Colonic mucosa (tissue), 4 donors: ENCODE data around the gene VWA8. TPM values are rescaled to one million over a fixed set of nuclear protein-coding genes. Genes with fewer than 3 reads are reported as not detected.

ENCODE experiments used
- DNase-seq: peaks from one replicate; pipeline ENCODE4 v3.0.0-alpha.2; 2020
- H3K27ac ChIP-seq: fragments of 200-600 bp; one replicate; pipeline ENCODE4 v1.8.0; 2021
- H3K27me3 ChIP-seq: fragments of 200-600 bp; one replicate; pipeline ENCODE4 v1.8.0; 2021
- H3K36me3 ChIP-seq: fragments of 200-600 bp; one replicate; pipeline ENCODE4 v1.8.0; 2021
- H3K4me1 ChIP-seq: fragments of 200-600 bp; one replicate; pipeline ENCODE4 v1.8.0; 2021; ENCODE audit warnings: mild to moderate bottlenecking
- H3K4me3 ChIP-seq: fragments of 200-600 bp; one replicate; pipeline ENCODE4 v1.8.0; 2021
- H3K9ac ChIP-seq, 2 donors: one replicate each; pipeline ENCODE4 v1.7.0; 2013; ENCODE audit warnings: control low read depth in 2 of 2, low read depth in 2 of 2, low read length in 2 of 2
- H3K9me3 ChIP-seq: fragments of 200-600 bp; one replicate; pipeline ENCODE4 v1.8.0; 2021
- intact Hi-C: fragments of 100-400 bp; cut with DNase I; formaldehyde crosslinking; loops from one replicate; pipeline ENCODE4 v1.14.1; 2022
- total RNA-seq, 2 donors: library from RNA; stranded (reverse); fragmentation: NEBNext Ultra II Directional in 1 of 2; extraction: Animal tissue kit (Norgen Biotek cat#: 25700) in 1 of 2; gene quantifications; one replicate each; pipeline ENCODE4 v1.2.1, GENCODE V29; 2021
- TF ChIP-seq, protein P1 (sequence below): fragments of 200-600 bp; IDR thresholded peaks from one replicate; pipeline ENCODE4 v1.8.0; 2022; ENCODE audit warnings: antibody characterized with exemption, mild to moderate bottlenecking
- donor health status: healthy.
- donor health status: DM: no; HTN: no; CAD: no.
- donor health status: DM: no; HTN: no; CAD: no.

Gene VWA8
- total RNA-seq, 2 donors from 2014 or later, result 23.8 to 31.8 TPM

DNA sequence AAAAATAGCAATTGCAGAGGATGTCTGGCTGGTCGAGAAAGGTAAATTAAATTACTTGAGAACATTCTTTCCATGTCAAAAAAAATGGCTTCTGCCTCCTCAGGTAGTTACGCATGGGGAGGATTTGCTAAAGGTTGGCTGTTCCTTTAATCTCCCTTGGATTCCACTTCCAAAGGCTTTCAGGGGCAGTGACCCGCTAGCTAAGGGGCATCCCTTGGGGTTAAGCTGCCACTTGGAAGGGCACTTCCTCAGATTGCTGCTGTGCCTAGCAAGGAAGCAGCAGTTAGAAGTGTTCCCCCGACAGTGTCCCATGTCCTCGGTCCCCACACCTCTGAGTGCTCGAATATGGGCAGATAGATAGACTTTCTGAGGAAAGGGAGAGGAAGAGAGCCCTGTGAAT, 395.1 kb downstream of the VWA8 start:
- TF ChIP-seq, protein P1, sequence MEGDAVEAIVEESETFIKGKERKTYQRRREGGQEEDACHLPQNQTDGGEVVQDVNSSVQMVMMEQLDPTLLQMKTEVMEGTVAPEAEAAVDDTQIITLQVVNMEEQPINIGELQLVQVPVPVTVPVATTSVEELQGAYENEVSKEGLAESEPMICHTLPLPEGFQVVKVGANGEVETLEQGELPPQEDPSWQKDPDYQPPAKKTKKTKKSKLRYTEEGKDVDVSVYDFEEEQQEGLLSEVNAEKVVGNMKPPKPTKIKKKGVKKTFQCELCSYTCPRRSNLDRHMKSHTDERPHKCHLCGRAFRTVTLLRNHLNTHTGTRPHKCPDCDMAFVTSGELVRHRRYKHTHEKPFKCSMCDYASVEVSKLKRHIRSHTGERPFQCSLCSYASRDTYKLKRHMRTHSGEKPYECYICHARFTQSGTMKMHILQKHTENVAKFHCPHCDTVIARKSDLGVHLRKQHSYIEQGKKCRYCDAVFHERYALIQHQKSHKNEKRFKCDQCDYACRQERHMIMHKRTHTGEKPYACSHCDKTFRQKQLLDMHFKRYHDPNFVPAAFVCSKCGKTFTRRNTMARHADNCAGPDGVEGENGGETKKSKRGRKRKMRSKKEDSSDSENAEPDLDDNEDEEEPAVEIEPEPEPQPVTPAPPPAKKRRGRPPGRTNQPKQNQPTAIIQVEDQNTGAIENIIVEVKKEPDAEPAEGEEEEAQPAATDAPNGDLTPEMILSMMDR, result no peak
- Histone ChIP-seq H3K4me1 (peaks cover 7% of the 10 kb centered on the region), H3K27me3 (no peaks in the 10 kb centered on the region), H3K4me3 (no peak overlapping the region), H3K9ac (no peak overlapping the region), H3K36me3 (no peaks in the 10 kb centered on the region), H3K27ac (no peak overlapping the region), H3K9me3 (no peaks in the 10 kb centered on the region)
- intact Hi-C loops, result no loop called here
- DNase-seq, result no peak

DNA sequence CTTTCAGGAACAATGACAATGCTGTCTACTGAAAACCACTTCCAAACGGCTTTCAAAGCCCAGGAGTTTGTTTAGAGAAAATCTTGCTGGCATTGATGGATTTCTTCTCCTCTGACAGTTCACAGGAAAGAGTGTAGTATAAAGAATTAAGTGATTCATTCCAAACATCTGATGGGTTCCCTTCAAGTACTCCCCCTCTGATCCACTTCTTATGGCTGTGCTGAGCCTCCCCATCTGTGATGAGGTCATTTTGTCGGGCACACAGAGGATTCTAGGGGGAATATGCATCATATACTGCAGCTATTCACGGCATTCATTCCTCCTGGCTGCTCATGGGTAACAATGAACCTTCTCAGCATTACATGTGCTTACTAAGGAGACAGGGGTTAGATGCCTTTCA, 395.7 kb downstream of the VWA8 start:
- H3K9me3 ChIP-seq, result no peaks in the 10 kb centered on the region
- TF ChIP-seq, protein P1, result no peak
- no peak for DNase-seq
- intact Hi-C loops, result no loop called here
- H3K27me3 ChIP-seq, result no peaks in the 10 kb centered on the region
- H3K4me3 ChIP-seq, result no peak overlapping the region
- no peak overlapping the region for H3K27ac ChIP-seq
- H3K9ac ChIP-seq, result no peak overlapping the region
- H3K36me3 ChIP-seq, result no peaks in the 10 kb centered on the region
- H3K4me1 ChIP-seq, result peaks cover 7% of the 10 kb centered on the region

DNA sequence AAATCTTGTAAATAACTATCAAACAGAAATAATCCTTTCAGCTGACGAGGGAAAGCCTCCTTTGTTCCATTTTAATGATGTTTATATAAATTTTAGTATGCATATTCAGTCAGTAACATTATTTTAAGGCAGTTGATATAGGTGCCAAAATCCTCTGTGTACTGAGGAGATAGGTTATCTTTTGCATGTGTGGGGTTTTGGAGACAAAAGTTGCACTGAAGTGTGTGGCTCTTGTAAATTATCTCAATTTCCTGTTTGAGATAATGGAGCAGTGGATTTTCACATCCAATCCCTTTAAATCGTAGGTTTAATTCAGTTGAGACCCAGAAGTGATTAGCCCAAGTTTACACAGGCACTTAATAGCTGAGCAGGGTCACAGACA, 396.9 kb downstream of the VWA8 start:
- Histone ChIP-seq H3K4me3 (no peak overlapping the region), H3K9ac (no peak overlapping the region), H3K27ac (no peak overlapping the region), H3K27me3 (no peaks in the 10 kb centered on the region), H3K4me1 (peaks cover 7% of the 10 kb centered on the region), H3K9me3 (no peaks in the 10 kb centered on the region), H3K36me3 (no peaks in the 10 kb centered on the region)
- intact Hi-C loops, result no loop called here
- TF ChIP-seq, protein P1, result no peak
- no peak for DNase-seq

DNA sequence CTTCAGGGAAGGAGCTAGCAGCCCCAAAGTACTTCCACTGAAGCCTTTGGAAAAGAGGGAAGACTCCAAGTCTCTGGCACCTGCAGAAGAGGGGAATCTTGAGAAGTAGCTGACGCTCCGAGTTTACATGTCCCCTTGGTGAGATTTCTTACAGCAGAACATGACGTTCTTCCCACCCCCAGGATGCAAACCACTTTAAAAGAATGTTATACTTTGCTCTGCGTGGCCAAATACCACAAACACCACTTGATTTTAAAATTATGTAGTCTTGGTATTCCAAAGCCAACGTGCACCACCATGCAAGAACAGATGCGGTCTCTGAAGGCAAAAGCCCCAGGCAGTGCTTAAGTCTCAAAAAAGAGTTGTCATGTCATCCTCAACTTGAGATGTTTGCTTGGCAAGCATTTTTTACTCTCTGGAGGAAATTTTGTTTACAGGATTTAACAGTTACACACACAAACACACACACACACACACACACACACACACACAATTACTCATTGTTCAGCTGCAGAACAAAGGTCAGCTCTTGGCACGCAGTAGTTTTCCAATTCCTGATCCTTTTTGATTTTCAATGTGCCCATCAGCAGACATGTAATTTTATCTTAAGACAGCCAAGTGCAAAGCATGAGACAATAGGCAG, 397.4 kb downstream of the VWA8 start:
- Histone ChIP-seq H3K27me3 (no peaks in the 10 kb centered on the region), H3K27ac (no peak overlapping the region), H3K9ac (no peak overlapping the region), H3K9me3 (no peaks in the 10 kb centered on the region), H3K36me3 (no peaks in the 10 kb centered on the region), H3K4me1 (peaks cover 7% of the 10 kb centered on the region), H3K4me3 (no peak overlapping the region)
- intact Hi-C loops, result no loop called here
- TF ChIP-seq, protein P1, result no peak
- DNase-seq, result no peak

DNA sequence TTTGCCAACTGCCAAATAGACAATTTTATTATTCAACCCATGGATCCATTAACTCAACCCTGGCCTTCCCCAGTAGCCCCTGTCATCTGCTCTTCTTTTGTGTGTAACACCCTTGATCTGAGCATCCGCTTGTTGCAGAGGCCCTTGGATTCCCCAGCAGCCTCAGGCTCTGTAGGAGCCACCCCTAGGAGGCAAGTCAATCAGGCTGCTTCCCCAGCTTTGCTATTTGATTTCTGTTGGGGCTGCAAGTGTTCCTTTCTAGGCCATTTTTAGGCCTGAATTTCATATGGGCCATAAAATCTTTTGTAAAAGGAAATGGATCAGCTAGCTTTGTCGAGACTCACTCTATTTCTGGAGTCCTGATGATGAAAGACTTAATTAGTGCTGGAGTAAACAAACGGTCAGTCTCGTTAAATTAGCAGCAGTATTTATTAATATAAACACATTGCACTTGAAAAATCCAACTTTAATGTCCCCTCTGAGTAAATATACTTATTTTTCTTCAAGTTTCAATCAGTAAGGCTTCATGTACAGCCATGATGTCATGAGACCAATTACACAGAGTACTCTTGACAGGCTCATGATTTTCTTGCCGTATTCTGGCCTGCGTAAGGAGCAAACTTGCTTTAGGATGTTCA, 398.2 kb downstream of the VWA8 start:
- TF ChIP-seq, protein P1, result no peak
- H3K27me3 ChIP-seq, result no peaks in the 10 kb centered on the region

More for the DNA sequence above, 398.2 kb downstream of the VWA8 start:
- Histone ChIP-seq H3K4me1 (peaks cover 7% of the 10 kb centered on the region), H3K27ac (no peak overlapping the region), H3K4me3 (no peak overlapping the region), H3K9ac (no peak overlapping the region), H3K36me3 (no peaks in the 10 kb centered on the region), H3K9me3 (no peaks in the 10 kb centered on the region)
- no peak for DNase-seq
- intact Hi-C loops, result no loop called here
